Stimulated activated naive CD8-positive, alpha-beta T cell treated with anti-CD3 and anti-CD28 coated beads, Interleukin-15, Interleukin-2, amounts not matched to agents 100 ng/mL and 50 ng/mL, for 24 hours (primary cell): ENCODE data around the gene PLA2G2A.
"Not testable (repeated sequence)": the region's sequence is repeated elsewhere in the genome, so short reads cannot be mapped to it uniquely, and the experiment has no call there.

Experiments used
- H3K27ac Mint-ChIP-seq: one replicate; pipeline ENCODE4 v1.8.0; 2021; ENCODE audit warnings: mild to moderate bottlenecking, mixed read lengths
- H3K27me3 Mint-ChIP-seq: one replicate; pipeline ENCODE4 v1.8.0; 2021; ENCODE audit warnings: mixed read lengths
- H3K36me3 Mint-ChIP-seq: one replicate; pipeline ENCODE4 v1.8.0; 2021; ENCODE audit warnings: low read depth, mixed read lengths
- H3K4me1 Mint-ChIP-seq: one replicate; pipeline ENCODE4 v1.8.0; 2021; ENCODE audit warnings: low read depth, mixed read lengths
- H3K4me3 Mint-ChIP-seq: one replicate; pipeline ENCODE4 v1.8.0; 2021; ENCODE audit warnings: mild to moderate bottlenecking, mixed read lengths
- H3K9me3 Mint-ChIP-seq: one replicate; pipeline ENCODE4 v1.8.0; 2021; ENCODE audit warnings: mixed read lengths

PLA2G2A gene

GRCh38 chr1:19955534-19956170 lies 23.8 kb downstream of the PLA2G2A start:
- Mint-ChIP-seq H3K27me3 (peaks cover 42% of the 10 kb centered on the region), H3K27ac (no peak overlapping the region), H3K36me3 (no peaks in the 10 kb centered on the region)

GRCh38 chr1:19954059-19954458 lies 25.4 kb downstream of the PLA2G2A start:
- Mint-ChIP-seq H3K36me3 (no peaks in the 10 kb centered on the region), H3K27me3 (peaks cover 48% of the 10 kb centered on the region), H3K9me3 (peaks cover 7% of the 10 kb centered on the region), H3K27ac (no peak overlapping the region), H3K4me1 (peaks cover 6% of the 10 kb centered on the region), H3K4me3 (no peak overlapping the region)

More at GRCh38 chr1:19955534-19956170, 23.8 kb downstream of the PLA2G2A start:
- peaks cover 7% of the 10 kb centered on the region for H3K9me3 Mint-ChIP-seq
- H3K4me3 Mint-ChIP-seq: no peak overlapping the region
- peaks cover 6% of the 10 kb centered on the region for H3K4me1 Mint-ChIP-seq

- Mint-ChIP-seq H3K9me3 (no peaks in the 10 kb centered on the region), H3K36me3 (no peaks in the 10 kb centered on the region), H3K27me3 (peaks cover 47% of the 10 kb centered on the region), H3K4me3 (no peak overlapping the region), H3K27ac (no peak overlapping the region), H3K4me1 (peaks cover 9% of the 10 kb centered on the region)
Observed at GRCh38 chr1:19949016-19949415, 30.4 kb downstream of the PLA2G2A start.

- H3K36me3 Mint-ChIP-seq: no peaks in the 10 kb centered on the region
- peaks cover 30% of the 10 kb centered on the region for H3K27me3 Mint-ChIP-seq
- H3K4me1 Mint-ChIP-seq: peaks cover 9% of the 10 kb centered on the region
- H3K27ac Mint-ChIP-seq: no peak overlapping the region
- H3K4me3 Mint-ChIP-seq: no peak overlapping the region
- no peaks in the 10 kb centered on the region for H3K9me3 Mint-ChIP-seq
Observed at GRCh38 chr1:19946971-19947370, 32.4 kb downstream of the PLA2G2A start.

GRCh38 chr1:19946331-19946751 lies 33.1 kb downstream of the PLA2G2A start:
- H3K4me1 Mint-ChIP-seq: peaks cover 9% of the 10 kb centered on the region
- peak overlapping the region; percentile 12 for H3K27ac Mint-ChIP-seq
- H3K4me3 Mint-ChIP-seq: no peak overlapping the region
- H3K36me3 Mint-ChIP-seq: no peaks in the 10 kb centered on the region
- peaks cover 29% of the 10 kb centered on the region for H3K27me3 Mint-ChIP-seq
- H3K9me3 Mint-ChIP-seq: no peaks in the 10 kb centered on the region

GRCh38 chr1:19945914-19946313 lies 33.5 kb downstream of the PLA2G2A start:
- peak overlapping the region; percentile 12 for H3K27ac Mint-ChIP-seq
- H3K36me3 Mint-ChIP-seq: no peaks in the 10 kb centered on the region
- H3K4me1 Mint-ChIP-seq: peaks cover 9% of the 10 kb centered on the region
- H3K9me3 Mint-ChIP-seq: no peaks in the 10 kb centered on the region
- no peak overlapping the region for H3K4me3 Mint-ChIP-seq
- peaks cover 29% of the 10 kb centered on the region for H3K27me3 Mint-ChIP-seq

- peaks cover 6% of the 10 kb centered on the region for H3K4me1 Mint-ChIP-seq
- no peak overlapping the region for H3K4me3 Mint-ChIP-seq
- no peaks in the 10 kb centered on the region for H3K36me3 Mint-ChIP-seq
Observed at GRCh38 chr1:19942657-19943056, 36.8 kb downstream of the PLA2G2A start.

GRCh38 chr1:19942088-19942487 lies 37.3 kb downstream of the PLA2G2A start:
- Mint-ChIP-seq H3K9me3 (no peaks in the 10 kb centered on the region), H3K4me1 (peaks cover 6% of the 10 kb centered on the region), H3K27ac (no peak overlapping the region), H3K4me3 (no peak overlapping the region), H3K36me3 (no peaks in the 10 kb centered on the region), H3K27me3 (peaks cover 11% of the 10 kb centered on the region)

More at GRCh38 chr1:19942657-19943056, 36.8 kb downstream of the PLA2G2A start:
- peaks cover 12% of the 10 kb centered on the region for H3K27me3 Mint-ChIP-seq
- no peaks in the 10 kb centered on the region for H3K9me3 Mint-ChIP-seq
- H3K27ac Mint-ChIP-seq: no peak overlapping the region

GRCh38 chr1:19941206-19941568 lies 38.2 kb downstream of the PLA2G2A start:
- no peak overlapping the region for H3K4me3 Mint-ChIP-seq
- H3K9me3 Mint-ChIP-seq: no peaks in the 10 kb centered on the region
- H3K27me3 Mint-ChIP-seq: peaks cover 2% of the 10 kb centered on the region
- peaks cover 3% of the 10 kb centered on the region for H3K4me1 Mint-ChIP-seq
- H3K36me3 Mint-ChIP-seq: no peaks in the 10 kb centered on the region
- H3K27ac Mint-ChIP-seq: no peak overlapping the region

- Mint-ChIP-seq H3K27me3 (no peaks in the 10 kb centered on the region), H3K27ac (no peak overlapping the region), H3K4me3 (no peak overlapping the region), H3K4me1 (no peaks in the 10 kb centered on the region), H3K9me3 (no peaks in the 10 kb centered on the region), H3K36me3 (no peaks in the 10 kb centered on the region)
Observed at GRCh38 chr1:19940486-19941205, 38.8 kb downstream of the PLA2G2A start.

GRCh38 chr1:19938472-19938871 lies 40.9 kb downstream of the PLA2G2A start:
- H3K9me3 Mint-ChIP-seq: no peaks in the 10 kb centered on the region
- no peak overlapping the region for H3K27ac Mint-ChIP-seq
- no peaks in the 10 kb centered on the region for H3K36me3 Mint-ChIP-seq
- H3K27me3 Mint-ChIP-seq: no peaks in the 10 kb centered on the region
- no peak overlapping the region for H3K4me3 Mint-ChIP-seq
- no peaks in the 10 kb centered on the region for H3K4me1 Mint-ChIP-seq

GRCh38 chr1:19936061-19936750 lies 43.2 kb downstream of the PLA2G2A start:
- Mint-ChIP-seq H3K27me3 (no peaks in the 10 kb centered on the region), H3K36me3 (peaks cover 6% of the 10 kb centered on the region), H3K9me3 (peaks cover 7% of the 10 kb centered on the region), H3K4me1 (no peaks in the 10 kb centered on the region), H3K27ac (no peak overlapping the region), H3K4me3 (no peak overlapping the region)

- Mint-ChIP-seq H3K9me3 (peaks cover 7% of the 10 kb centered on the region), H3K27ac (no peak overlapping the region), H3K4me3 (no peak overlapping the region), H3K4me1 (no peaks in the 10 kb centered on the region), H3K36me3 (peaks cover 6% of the 10 kb centered on the region), H3K27me3 (no peaks in the 10 kb centered on the region)
Observed at GRCh38 chr1:19934336-19934735, 45.1 kb downstream of the PLA2G2A start.

- Mint-ChIP-seq H3K4me1 (no peaks in the 10 kb centered on the region), H3K27me3 (no peaks in the 10 kb centered on the region), H3K27ac (no peak overlapping the region), H3K4me3 (no peak overlapping the region), H3K9me3 (peaks cover 7% of the 10 kb centered on the region), H3K36me3 (peaks cover 6% of the 10 kb centered on the region)
Observed at GRCh38 chr1:19932866-19933265, 46.6 kb downstream of the PLA2G2A start.

- not testable (repeated sequence) for H3K4me3 Mint-ChIP-seq, H3K4me1 Mint-ChIP-seq, H3K9me3 Mint-ChIP-seq, H3K36me3 Mint-ChIP-seq, H3K27ac Mint-ChIP-seq, H3K27me3 Mint-ChIP-seq
Observed at GRCh38 chr1:19927130-19927421, 52.3 kb downstream of the PLA2G2A start.
